ENCODE results near the gene MCU. TPM values are rescaled to one million over a fixed set of nuclear protein-coding genes. Genes with fewer than 3 reads are reported as not detected.

The MCU gene
- total and polyA plus RNA-seq, 2 donors (not counting 1 experiment from before 2014, with no cell fraction given), result 11.7 to 21.1 TPM

DNA sequence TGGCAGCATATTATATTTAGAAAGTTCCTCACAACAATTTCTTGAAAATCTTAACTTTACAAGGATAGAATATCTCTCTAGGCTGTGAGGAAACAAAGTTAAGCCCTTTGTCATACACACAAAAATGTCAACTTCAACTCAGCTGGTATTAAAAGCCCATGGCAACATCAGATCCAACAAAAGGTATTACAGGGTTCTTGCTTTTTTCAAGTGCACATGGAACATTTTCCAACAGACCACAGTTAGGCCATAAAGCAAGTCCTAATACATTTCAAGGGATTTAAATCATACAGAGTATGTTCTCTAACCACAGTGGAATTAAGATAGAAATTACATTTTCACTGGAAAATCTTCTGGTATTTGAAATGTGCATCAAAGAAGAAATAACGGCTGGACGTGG, 129.7 kb downstream of the MCU start:
- H3K27ac Mint-ChIP-seq, result no peak overlapping the region
- H3K4me1 ChIP-seq (ENCODE audit: control insufficient read depth in 2 of 2, insufficient read depth in 2 of 2, low read length in 2 of 2), result no peaks in the 10 kb centered on the region
- H3K4me3 Mint-ChIP-seq, result no peak overlapping the region
- no peak overlapping the region for H3K4me2 ChIP-seq (replicated peaks; ENCODE audit: low read depth, low read length, poor library complexity, severe bottlenecking)
- no peak overlapping the region for H3K4me3 ChIP-seq (ENCODE audit: control extremely low read depth in 1 of 5, extremely low read depth in 1 of 5, insufficient read depth in 1 of 5, low read depth in 2 of 5, low read length in 4 of 5)
- POLR2A ChIA-PET, result no interaction called here
- no peaks in the 10 kb centered on the region for H3K27me3 ChIP-seq (replicated peaks in 1 of 4; ENCODE audit: control extremely low read depth in 1 of 4, control insufficient read depth in 3 of 4, insufficient read depth in 4 of 4, low read length in 3 of 4)
- H4K20me1 ChIP-seq (ENCODE audit: control insufficient read depth, insufficient read depth, low read length, poor library complexity, severe bottlenecking), result no peaks in the 10 kb centered on the region
- TF ChIP-seq, protein P1, sequence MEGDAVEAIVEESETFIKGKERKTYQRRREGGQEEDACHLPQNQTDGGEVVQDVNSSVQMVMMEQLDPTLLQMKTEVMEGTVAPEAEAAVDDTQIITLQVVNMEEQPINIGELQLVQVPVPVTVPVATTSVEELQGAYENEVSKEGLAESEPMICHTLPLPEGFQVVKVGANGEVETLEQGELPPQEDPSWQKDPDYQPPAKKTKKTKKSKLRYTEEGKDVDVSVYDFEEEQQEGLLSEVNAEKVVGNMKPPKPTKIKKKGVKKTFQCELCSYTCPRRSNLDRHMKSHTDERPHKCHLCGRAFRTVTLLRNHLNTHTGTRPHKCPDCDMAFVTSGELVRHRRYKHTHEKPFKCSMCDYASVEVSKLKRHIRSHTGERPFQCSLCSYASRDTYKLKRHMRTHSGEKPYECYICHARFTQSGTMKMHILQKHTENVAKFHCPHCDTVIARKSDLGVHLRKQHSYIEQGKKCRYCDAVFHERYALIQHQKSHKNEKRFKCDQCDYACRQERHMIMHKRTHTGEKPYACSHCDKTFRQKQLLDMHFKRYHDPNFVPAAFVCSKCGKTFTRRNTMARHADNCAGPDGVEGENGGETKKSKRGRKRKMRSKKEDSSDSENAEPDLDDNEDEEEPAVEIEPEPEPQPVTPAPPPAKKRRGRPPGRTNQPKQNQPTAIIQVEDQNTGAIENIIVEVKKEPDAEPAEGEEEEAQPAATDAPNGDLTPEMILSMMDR (IDR thresholded peaks at IDR 0.05), result no peak
- no peak for TF ChIP-seq EZH2 (IDR thresholded peaks at IDR 0.05; ENCODE audit: borderline replicate concordance, insufficient read depth, low read depth, low read length, poor library complexity, severe bottlenecking)
- intact Hi-C loops (cut with micrococcal nuclease), result no loop called here
- DNase-seq, result no peak
- H3K4me1 Mint-ChIP-seq, result peaks cover 10% of the 10 kb centered on the region
- H3K36me3 ChIP-seq (replicated peaks in 1 of 2; ENCODE audit: control extremely low read depth in 1 of 2, control insufficient read depth in 1 of 2, extremely low read depth in 1 of 2, insufficient read depth in 2 of 2, low read length in 1 of 2), result no peaks in the 10 kb centered on the region
- H3K9ac ChIP-seq (ENCODE audit: low read length), result no peak overlapping the region
- no peaks in the 10 kb centered on the region for H3K79me2 ChIP-seq (ENCODE audit: control insufficient read depth, insufficient read depth, low read length)
- no peak overlapping the region for H3K27ac ChIP-seq (ENCODE audit: low read length in 2 of 2)
- WGBS (ENCODE audit: insufficient coverage), result 100% methylated on average over 2 of the region's 2 CpGs
- ATAC-seq (ENCODE audit: low read depth), result no peak
- H3K9me3 ChIP-seq (ENCODE audit: control extremely low read depth in 1 of 3, control insufficient read depth in 2 of 3, insufficient read depth in 1 of 3, low read length in 2 of 3), result peaks cover 0 to 3% (median 1%) of the 10 kb centered on the region in 3 donors
- CTCF ChIA-PET, result no interaction called here
- H3K9me3 Mint-ChIP-seq (ENCODE audit: insufficient read depth), result no peaks in the 10 kb centered on the region
- no peak overlapping the region for H2AFZ ChIP-seq (ENCODE audit: insufficient read depth, low read depth, low read length, poor library complexity, severe bottlenecking)
- H3K27me3 Mint-ChIP-seq, result no peaks in the 10 kb centered on the region

DNA sequence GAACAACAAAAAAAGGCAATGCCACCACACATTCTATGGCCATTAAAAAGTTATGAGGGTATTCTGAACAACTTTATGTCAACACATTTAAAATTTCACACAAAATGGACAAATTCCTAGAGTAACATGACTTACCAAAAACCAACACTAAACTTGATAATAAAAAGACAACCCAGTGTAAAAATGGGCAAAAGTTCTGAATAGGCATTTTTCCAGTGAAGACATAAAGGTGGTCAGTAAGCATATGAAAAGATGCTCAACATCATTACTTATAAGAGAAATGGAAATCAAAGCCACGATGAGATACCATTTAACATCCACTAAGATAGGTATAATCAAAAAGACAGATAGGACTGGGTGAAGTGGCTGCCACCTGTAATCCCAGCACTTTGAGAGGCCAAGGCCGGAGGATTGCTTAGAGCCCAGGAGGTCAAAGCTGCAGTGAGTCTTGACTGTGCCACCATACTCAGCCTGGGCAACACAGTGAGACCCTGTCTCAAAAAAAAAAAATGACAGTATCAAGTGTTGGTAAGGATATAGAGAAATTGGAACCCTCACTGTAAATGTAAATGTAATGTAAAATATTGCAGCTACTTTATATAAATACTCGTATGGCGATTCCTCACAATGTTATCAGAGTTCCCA, 130.5 kb downstream of the MCU start:
- no peaks in the 10 kb centered on the region for H3K79me2 ChIP-seq (ENCODE audit: control insufficient read depth, insufficient read depth, low read length)
- intact Hi-C loops (cut with micrococcal nuclease), result no loop called here
- H3K27ac Mint-ChIP-seq, result no peak overlapping the region
- H3K4me2 ChIP-seq (replicated peaks; ENCODE audit: low read depth, low read length, poor library complexity, severe bottlenecking), result no peak overlapping the region
- DNase-seq (no peak), ATAC-seq (ENCODE audit: low read depth) (no peak)
- H3K4me3 ChIP-seq (ENCODE audit: control extremely low read depth in 1 of 5, extremely low read depth in 1 of 5, insufficient read depth in 1 of 5, low read depth in 2 of 5, low read length in 4 of 5), result no peak overlapping the region
- no peak for TF ChIP-seq EZH2 (IDR thresholded peaks at IDR 0.05; ENCODE audit: borderline replicate concordance, insufficient read depth, low read depth, low read length, poor library complexity, severe bottlenecking)
- TF ChIP-seq, protein P1 (IDR thresholded peaks at IDR 0.05), result no peak
- no peaks in the 10 kb centered on the region for H3K27me3 Mint-ChIP-seq
- H3K4me1 Mint-ChIP-seq, result peaks cover 11% of the 10 kb centered on the region
- peaks cover 0 to 3% (median 1%) of the 10 kb centered on the region in 3 donors for H3K9me3 ChIP-seq (ENCODE audit: control extremely low read depth in 1 of 3, control insufficient read depth in 2 of 3, insufficient read depth in 1 of 3, low read length in 2 of 3)
- CTCF ChIA-PET, result no interaction called here
- no peak overlapping the region for H3K4me3 Mint-ChIP-seq
- 100% methylated on average over 1 of the region's 4 CpGs for WGBS (ENCODE audit: insufficient coverage)
- H3K4me1 ChIP-seq (ENCODE audit: control insufficient read depth in 2 of 2, insufficient read depth in 2 of 2, low read length in 2 of 2), result no peaks in the 10 kb centered on the region
- no peaks in the 10 kb centered on the region for H3K9me3 Mint-ChIP-seq (ENCODE audit: insufficient read depth)
- H3K27me3 ChIP-seq (replicated peaks in 1 of 4; ENCODE audit: control extremely low read depth in 1 of 4, control insufficient read depth in 3 of 4, insufficient read depth in 4 of 4, low read length in 3 of 4), result no peaks in the 10 kb centered on the region
- no peaks in the 10 kb centered on the region for H4K20me1 ChIP-seq (ENCODE audit: control insufficient read depth, insufficient read depth, low read length, poor library complexity, severe bottlenecking)
- no peak overlapping the region for H3K9ac ChIP-seq (ENCODE audit: low read length)
- H2AFZ ChIP-seq (ENCODE audit: insufficient read depth, low read depth, low read length, poor library complexity, severe bottlenecking), result no peak overlapping the region
- H3K27ac ChIP-seq (ENCODE audit: low read length in 2 of 2), result no peak overlapping the region
- POLR2A ChIA-PET, result no interaction called here
- no peaks in the 10 kb centered on the region for H3K36me3 ChIP-seq (replicated peaks in 1 of 2; ENCODE audit: control extremely low read depth in 1 of 2, control insufficient read depth in 1 of 2, extremely low read depth in 1 of 2, insufficient read depth in 2 of 2, low read length in 1 of 2)

All from B cell (primary cell).